IMR-90 (cell line): ENCODE data around the gene CSNK1D. TPM values are rescaled to one million over a fixed set of nuclear protein-coding genes. Genes with fewer than 3 reads are reported as not detected.

Experiments
- ATAC-seq: fragments of 200-7000 bp; cut with Tn5 transposase; 2 replicates; pipeline ENCODE4 v1.9.1; 2020; ENCODE audit warnings: low read depth, mild to moderate bottlenecking, moderate library complexity
- BruUV-seq: library from RNA; stranded (reverse); fragments of 400-500 nt; replicated peaks from 2 replicates; lab custom pipeline; 2021; lab: Mats Ljungman, UMichigan
- CTCF ChIA-PET: fragments of 300-600 bp; formaldehyde crosslinking; extraction: SDS; loops from one replicate; lab custom pipeline; 2021; ENCODE audit warnings: antibody characterized with exemption; lab: Yijun Ruan, JAX
- POLR2A ChIA-PET: fragments of 300-600 bp; sonication (Branson Sonifier 250); formaldehyde crosslinking; loops from one replicate; lab custom pipeline; 2022; ENCODE audit warnings: antibody characterized with exemption; ENCODE audit not compliant: unreplicated experiment; lab: Charles Lee
- DNase-seq: peaks from one replicate; pipeline ENCODE4 v3.0.0; 2013
- H2AFZ ChIP-seq: replicated peaks from 2 replicates; pipeline ENCODE3; 2013; ENCODE audit warnings: low read length, mild to moderate bottlenecking; ENCODE audit not compliant: poor library complexity
- H2AK5ac ChIP-seq: 2 replicates; pipeline ENCODE4 v1.6.1; 2013; ENCODE audit warnings: low read depth, low read length, inconsistent platforms
- H2AK9ac ChIP-seq: replicated peaks from 2 replicates; pipeline ENCODE3; 2013; ENCODE audit warnings: mild to moderate bottlenecking, low read depth, low read length, moderate library complexity; ENCODE audit not compliant: poor library complexity
- H2BK120ac ChIP-seq: 2 replicates; pipeline ENCODE4 v1.6.1; 2013; ENCODE audit warnings: low read depth, low read length, inconsistent platforms
- H2BK15ac ChIP-seq: 3 replicates; pipeline ENCODE4 v1.6.1; 2013; ENCODE audit warnings: low read depth, low read length, inconsistent platforms
- H2BK20ac ChIP-seq: 2 replicates; pipeline ENCODE4 v1.6.1; 2013; ENCODE audit warnings: low read depth, mild to moderate bottlenecking, inconsistent platforms, low read length, moderate library complexity
- H2BK5ac ChIP-seq: 2 replicates; pipeline ENCODE4 v1.6.1; 2013; ENCODE audit warnings: mild to moderate bottlenecking, low read depth, low read length, inconsistent platforms; ENCODE audit not compliant: poor library complexity, severe bottlenecking
- H3K14ac ChIP-seq: replicated peaks from 2 replicates; pipeline ENCODE4 v1.6.1; 2013; ENCODE audit warnings: low read depth, low read length, inconsistent platforms
- H3K18ac ChIP-seq: 2 replicates; pipeline ENCODE4 v1.6.1; 2013; ENCODE audit warnings: low read depth, low read length, control low read depth
- H3K23ac ChIP-seq: 2 replicates; pipeline ENCODE4 v1.6.1; 2013; ENCODE audit warnings: low read depth, low read length, inconsistent platforms
- H3K27ac ChIP-seq: 2 replicates; pipeline ENCODE4 v1.5.1; 2013; ENCODE audit warnings: mild to moderate bottlenecking, control low read depth, low read length; ENCODE audit not compliant: insufficient read depth
- H3K27me3 ChIP-seq: 2 replicates; pipeline ENCODE4 v1.6.1; 2013; ENCODE audit warnings: low read length; ENCODE audit not compliant: control insufficient read depth, insufficient read depth
- H3K36me3 ChIP-seq: 2 replicates; pipeline ENCODE4 v1.6.1; 2013; ENCODE audit warnings: low read length, mixed read lengths; ENCODE audit not compliant: control insufficient read depth, insufficient read depth
- H3K4ac ChIP-seq: 2 replicates; pipeline ENCODE4 v1.6.1; 2013; ENCODE audit warnings: low read depth, low read length, inconsistent platforms
- H3K4me1 ChIP-seq: 2 replicates; pipeline ENCODE4 v1.6.1; 2013; ENCODE audit warnings: low read length, mixed read lengths; ENCODE audit not compliant: control insufficient read depth, insufficient read depth
- H3K4me2 ChIP-seq: 2 replicates; pipeline ENCODE4 v1.6.1; 2013; ENCODE audit warnings: low read depth, mild to moderate bottlenecking, control low read depth, low read length, moderate library complexity
- H3K4me3 ChIP-seq: 2 replicates; pipeline ENCODE4 v1.5.1; 2013; ENCODE audit warnings: low read depth, mild to moderate bottlenecking, control low read depth, low read length, moderate library complexity; ENCODE audit not compliant: insufficient read depth
- H3K56ac ChIP-seq: 2 replicates; pipeline ENCODE4 v1.6.1; 2013; ENCODE audit warnings: low read length, inconsistent platforms; ENCODE audit not compliant: insufficient read depth; ENCODE audit errors: extremely low read depth
- H3K79me1 ChIP-seq, 2 experiments: 2 replicates each; pipeline ENCODE4 v1.6.1; 2013; ENCODE audit warnings: low read length in 2 of 2, inconsistent platforms in 1 of 2, low read depth in 1 of 2
- H3K9ac ChIP-seq: 2 replicates; pipeline ENCODE4 v1.6.1; 2013; ENCODE audit warnings: low read depth, low read length, control low read depth
- H3K9me1 ChIP-seq: 2 replicates; pipeline ENCODE4 v1.6.1; 2013; ENCODE audit warnings: low read length, inconsistent platforms; ENCODE audit not compliant: insufficient read depth
- H3K9me3 ChIP-seq: 2 replicates; pipeline ENCODE4 v1.6.1; 2013; ENCODE audit warnings: low read length; ENCODE audit not compliant: control insufficient read depth, insufficient read depth
- H4K20me1 ChIP-seq: 2 replicates; pipeline ENCODE4 v1.6.1; 2013; ENCODE audit warnings: low read length, inconsistent platforms; ENCODE audit not compliant: insufficient read depth
- H4K5ac ChIP-seq: 2 replicates; pipeline ENCODE4 v1.6.1; 2013; ENCODE audit warnings: mild to moderate bottlenecking, low read depth, low read length, control low read depth
- H4K8ac ChIP-seq, 2 experiments: 2 replicates each; pipeline ENCODE4 v1.6.1; 2013; ENCODE audit warnings: low read depth in 2 of 2, low read length in 2 of 2, control low read depth in 1 of 2, inconsistent platforms in 1 of 2
- H4K91ac ChIP-seq: 2 replicates; pipeline ENCODE4 v1.6.1; 2013; ENCODE audit warnings: low read depth, low read length, inconsistent platforms; ENCODE audit not compliant: insufficient read depth
- MAFK ChIP-seq: IDR thresholded peaks from 2 replicates; pipeline ENCODE4 v1.6.1; 2012; ENCODE audit warnings: low read depth, low read length, improper control_type of control experiment
- MXI1 ChIP-seq: IDR thresholded peaks from 2 replicates; pipeline ENCODE4 v1.6.1; 2012; ENCODE audit warnings: low read depth, mild to moderate bottlenecking, low read length, moderate library complexity, borderline replicate concordance
- NFE2L2 ChIP-seq: fragments of 150-350 bp; IDR thresholded peaks from 2 replicates; pipeline ENCODE4 v1.6.1; 2016; ENCODE audit warnings: low read depth, mild to moderate bottlenecking, low read length
- RCOR1 ChIP-seq: IDR thresholded peaks from 2 replicates; pipeline ENCODE4 v1.6.1; 2012; ENCODE audit warnings: mild to moderate bottlenecking, low read length, improper control_type of control experiment; ENCODE audit not compliant: insufficient replicate concordance
- RFX5 ChIP-seq: IDR thresholded peaks from 2 replicates; pipeline ENCODE4 v1.8.0; 2012; ENCODE audit warnings: low read depth, mild to moderate bottlenecking, low read length, moderate library complexity
- SMC3 ChIP-seq: fragments of 150-350 bp; IDR thresholded peaks from 2 replicates; pipeline ENCODE4 v1.6.1; 2016; ENCODE audit warnings: low read depth, mild to moderate bottlenecking, antibody characterized with exemption, low read length, moderate library complexity
- WGBS, 2 experiments: methylation state at CpG; one replicate each; pipeline versions ENCODE4 v1.1.5 to v1.1.7; 2013; ENCODE audit warnings: missing lambda C conversion rate in 2 of 2; ENCODE audit not compliant: insufficient read length in 1 of 2; ENCODE audit errors: extremely low coverage in 2 of 2; 5-methylcytosine and 5-hydroxymethylcytosine counted together
- dilution Hi-C: fragments of 300-500 bp; cut with HindIII; formaldehyde crosslinking; loops from one replicate; pipeline ENCODE4 v1.14.3; 2018; ENCODE audit warnings: low sequenced_read_pairs; ENCODE audit not compliant: unreplicated experiment
- in situ Hi-C: fragments of 300-500 bp; cut with MboI; formaldehyde crosslinking; loops from 3 replicates; pipeline ENCODE4 v1.14.3; 2019; ENCODE audit warnings: low sequenced_read_pairs, inconsistent platforms, mixed read lengths
- intact Hi-C: fragments of 100-400 bp; cut with micrococcal nuclease; formaldehyde crosslinking; loops from 2 replicates; pipeline ENCODE4 v1.10.0; 2022
- polyA plus RNA-seq, 3 experiments: library from polyadenylated mRNA; depleted of rRNA; stranded (reverse); fragments of >200 nt; gene quantifications; 2 replicates each; pipeline ENCODE4 v1.2.3, GENCODE V29; 2012; ENCODE audit warnings: low replicate concordance in 1 of 3
- total RNA-seq: library from RNA; depleted of rRNA; stranded (reverse); fragments of >200 nt; gene quantifications from 2 replicates; pipeline ENCODE4 v1.2.3, GENCODE V29; 2012
- TF ChIP-seq, protein P1 (sequence below): fragments of 150-350 bp; IDR thresholded peaks from 2 replicates; pipeline ENCODE4 v1.6.1; 2016; ENCODE audit warnings: low read depth, mild to moderate bottlenecking, low read length, moderate library complexity, borderline replicate concordance

The CSNK1D gene
- total and polyA plus RNA-seq, 2 of the 4 experiments (the other 2 are of a cell fraction) = 47.1 to 186 TPM

DNA sequence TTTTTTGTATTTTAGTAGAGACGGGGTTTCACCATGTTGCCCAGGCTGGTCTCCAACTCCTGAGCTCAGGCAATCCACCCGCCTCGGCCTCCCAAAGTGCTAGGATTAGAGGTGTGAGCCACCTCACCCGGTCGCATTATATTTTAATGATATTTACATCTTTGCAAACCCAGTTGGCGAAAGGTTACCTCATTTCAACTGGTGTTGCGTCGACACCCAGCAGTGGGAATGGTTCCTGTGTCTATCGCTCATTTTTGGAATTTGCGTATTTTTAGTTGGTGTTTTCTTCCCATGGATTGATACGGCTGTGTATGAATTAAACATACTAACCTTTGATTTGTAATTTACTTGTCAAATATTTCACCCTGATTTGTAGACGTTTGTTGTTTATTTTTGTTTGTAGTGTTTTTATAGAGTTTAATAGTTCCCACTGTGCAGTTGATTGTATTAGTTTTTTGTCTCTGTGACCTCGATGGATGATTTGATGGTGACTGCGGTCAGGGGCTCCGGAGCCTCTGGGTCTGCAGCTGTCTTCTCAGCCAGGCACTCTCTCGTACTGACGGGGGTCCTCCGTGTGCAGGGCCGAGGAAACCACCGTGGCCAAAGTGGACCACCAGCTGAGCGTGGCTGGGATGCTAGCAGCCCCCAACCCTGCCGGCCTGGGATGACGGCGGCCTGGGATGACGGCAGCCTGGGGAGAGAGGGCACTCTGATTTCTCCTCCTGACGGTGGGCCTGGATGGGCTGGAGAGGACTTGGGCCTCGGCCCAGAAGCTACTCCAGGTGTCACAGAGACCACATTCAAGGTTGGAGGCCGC is 39.9 kb upstream of the CSNK1D start:
- dilution Hi-C loops = no loop called here
- H4K91ac ChIP-seq = no peak overlapping the region
- WGBS, 2 experiments = 74% methylated on average over 7 of the region's 28 CpGs; no CpG with 5 or more reads in 1 of the 2 experiments

More for the DNA sequence above, 39.9 kb upstream of the CSNK1D start:
- Histone ChIP-seq H3K23ac (no peak overlapping the region), H2AFZ (no peak overlapping the region), H2BK5ac (no peak overlapping the region), H3K9ac (no peak overlapping the region), H3K14ac (no peak overlapping the region), H3K18ac (no peak overlapping the region), H4K20me1 (0 out of 2 replicates have a peak, but pooled peaks cover 4% of the 10 kb centered on the region), H3K27me3 (peaks cover 58% of the 10 kb centered on the region), H3K9me3 (no peaks in the 10 kb centered on the region), H2AK9ac (no peak overlapping the region), H3K56ac (no peak overlapping the region), H4K5ac (no peak overlapping the region), H3K4me1 (no peaks in the 10 kb centered on the region), H3K4me2 (no peak overlapping the region), H3K4me3 (no peak overlapping the region), H2BK15ac (no peak overlapping the region), H4K8ac (no peak overlapping the region), H3K36me3 (no peaks in the 10 kb centered on the region), H3K79me1 (no peaks in the 10 kb centered on the region), H3K4ac (no peak overlapping the region), H2BK20ac (no peak overlapping the region), H2AK5ac (no peak overlapping the region), H3K27ac (no peak overlapping the region), H3K9me1 (peaks cover under 1% of the 10 kb centered on the region; the same call in 1 of the 2 replicates), H2BK120ac (no peak overlapping the region)
- CTCF ChIA-PET = interaction anchor here (0.6 to 0.9 kb wide), 2 partner anchors 13 to 17 kb away, joined by 3 to 4 read pairs; no protein-coding TSS in a partner anchor
- POLR2A ChIA-PET = no interaction called here
- in situ Hi-C loops = no loop called here
- BruUV-seq = no TSS peak
- no peak for ATAC-seq
- no peak for DNase-seq
- intact Hi-C loops = no loop called here
- no peak for TF ChIP-seq RCOR1
- TF ChIP-seq NFE2L2 = no peak
- TF ChIP-seq MAFK = no peak
- TF ChIP-seq, protein P1, sequence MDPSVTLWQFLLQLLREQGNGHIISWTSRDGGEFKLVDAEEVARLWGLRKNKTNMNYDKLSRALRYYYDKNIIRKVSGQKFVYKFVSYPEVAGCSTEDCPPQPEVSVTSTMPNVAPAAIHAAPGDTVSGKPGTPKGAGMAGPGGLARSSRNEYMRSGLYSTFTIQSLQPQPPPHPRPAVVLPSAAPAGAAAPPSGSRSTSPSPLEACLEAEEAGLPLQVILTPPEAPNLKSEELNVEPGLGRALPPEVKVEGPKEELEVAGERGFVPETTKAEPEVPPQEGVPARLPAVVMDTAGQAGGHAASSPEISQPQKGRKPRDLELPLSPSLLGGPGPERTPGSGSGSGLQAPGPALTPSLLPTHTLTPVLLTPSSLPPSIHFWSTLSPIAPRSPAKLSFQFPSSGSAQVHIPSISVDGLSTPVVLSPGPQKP = no peak
- no peak for TF ChIP-seq MXI1
- TF ChIP-seq RFX5 = no peak
- no peak for TF ChIP-seq SMC3
